Adrenal gland (tissue), 5 donors: ENCODE measurements around the gene GRID1.

Experiments used
- CTCF ChIP-seq, 6 experiments: fragments of 450-650 bp in 4 of 6; fragments of 200-600 bp in 2 of 6; sonication (generic) in 1 of 6; IDR thresholded peaks; 1 replicate in 5 of 6; 2 replicates in 1 of 6; pipeline versions ENCODE4 v1.5.1 to v1.8.0; 2016 to 2021; ENCODE audit warnings: antibody characterized with exemption in 6 of 6, mild to moderate bottlenecking in 2 of 6, moderate library complexity in 1 of 6
- POLR2A ChIP-seq, 2 donors: fragments of 450-650 bp; IDR thresholded peaks; one replicate each; pipeline ENCODE4 v1.6.1; 2017; ENCODE audit warnings: antibody characterized with exemption in 2 of 2, mild to moderate bottlenecking in 2 of 2, moderate library complexity in 1 of 2
- donor health status: DM: no; HTN: no; CAD: no.

- TF ChIP-seq CTCF (IDR thresholded peaks at IDR 0.05) (no peak), POLR2A (IDR thresholded peaks at IDR 0.05) (no peak)
Observed at GRCh38 chr10:85720931-85721590, 645.5 kb downstream of the GRID1 start.
